C4-2B (cell line): Measurements from ENCODE around the gene DUSP2.

Experiments
- ZFX ChIP-seq: fragments of 450-650 bp; IDR thresholded peaks from 2 replicates; pipeline ENCODE4 v1.6.1; 2017
- TF ChIP-seq, protein P1 (sequence below): fragments of 450-650 bp; conservative IDR thresholded peaks from 2 replicates; pipeline ENCODE4 v1.5.1; 2017; ENCODE audit warnings: mild to moderate bottlenecking

DNA sequence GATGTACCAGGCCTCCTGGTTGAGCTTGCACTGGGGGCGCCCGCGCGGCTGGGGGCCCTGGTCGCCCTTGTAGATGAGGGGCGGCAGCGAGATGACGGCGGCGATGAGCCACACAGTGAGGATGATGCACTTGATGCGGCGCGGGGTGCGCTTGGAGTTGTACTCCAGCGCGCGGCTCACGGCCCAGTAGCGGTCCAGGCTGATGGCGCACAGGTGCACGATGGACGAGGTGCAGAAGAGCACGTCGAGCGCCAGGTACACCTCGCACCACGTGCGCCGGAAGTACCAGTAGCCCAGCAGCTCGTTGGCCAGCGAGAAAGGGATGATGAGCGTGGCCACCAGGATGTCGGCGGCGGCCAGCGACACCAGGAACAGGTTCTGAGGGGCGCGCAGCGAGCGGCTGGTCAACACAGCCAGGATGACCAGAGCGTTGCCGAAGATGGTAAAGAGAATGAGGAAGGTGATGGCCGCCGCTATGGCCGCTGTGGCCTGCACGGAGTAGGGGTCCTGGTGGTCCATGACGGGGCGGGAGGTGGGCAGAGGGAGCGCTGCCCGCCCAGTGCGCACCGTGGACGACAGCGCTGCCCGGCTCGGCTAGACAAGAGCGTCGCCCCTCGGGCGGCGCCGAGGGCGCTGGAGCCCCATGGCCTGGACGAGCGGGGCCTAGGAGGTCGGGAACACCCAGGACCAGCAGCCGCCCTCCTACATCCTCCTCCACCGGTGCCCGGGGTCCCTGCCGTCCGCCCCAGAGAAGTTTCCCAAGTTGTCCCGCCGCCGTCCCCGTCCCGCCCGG lies 29.4 kb downstream of the DUSP2 start:
- TF ChIP-seq, protein P1, sequence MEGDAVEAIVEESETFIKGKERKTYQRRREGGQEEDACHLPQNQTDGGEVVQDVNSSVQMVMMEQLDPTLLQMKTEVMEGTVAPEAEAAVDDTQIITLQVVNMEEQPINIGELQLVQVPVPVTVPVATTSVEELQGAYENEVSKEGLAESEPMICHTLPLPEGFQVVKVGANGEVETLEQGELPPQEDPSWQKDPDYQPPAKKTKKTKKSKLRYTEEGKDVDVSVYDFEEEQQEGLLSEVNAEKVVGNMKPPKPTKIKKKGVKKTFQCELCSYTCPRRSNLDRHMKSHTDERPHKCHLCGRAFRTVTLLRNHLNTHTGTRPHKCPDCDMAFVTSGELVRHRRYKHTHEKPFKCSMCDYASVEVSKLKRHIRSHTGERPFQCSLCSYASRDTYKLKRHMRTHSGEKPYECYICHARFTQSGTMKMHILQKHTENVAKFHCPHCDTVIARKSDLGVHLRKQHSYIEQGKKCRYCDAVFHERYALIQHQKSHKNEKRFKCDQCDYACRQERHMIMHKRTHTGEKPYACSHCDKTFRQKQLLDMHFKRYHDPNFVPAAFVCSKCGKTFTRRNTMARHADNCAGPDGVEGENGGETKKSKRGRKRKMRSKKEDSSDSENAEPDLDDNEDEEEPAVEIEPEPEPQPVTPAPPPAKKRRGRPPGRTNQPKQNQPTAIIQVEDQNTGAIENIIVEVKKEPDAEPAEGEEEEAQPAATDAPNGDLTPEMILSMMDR = no peak
- no peak for TF ChIP-seq ZFX
